HG02763 (cell line): ENCODE measurements around the gene NTRK2.
A peak's percentile ranks its signal among the peaks of the same experiment; 100 is the strongest.

ENCODE experiments used
- ATAC-seq: cut with Tn5 transposase; IDR thresholded peaks from one replicate; pipeline ENCODE4 v1.9.1; 2021; ENCODE audit warnings: mild to moderate bottlenecking, moderate library complexity; ENCODE audit not compliant: unreplicated experiment

NTRK2 gene

DNA sequence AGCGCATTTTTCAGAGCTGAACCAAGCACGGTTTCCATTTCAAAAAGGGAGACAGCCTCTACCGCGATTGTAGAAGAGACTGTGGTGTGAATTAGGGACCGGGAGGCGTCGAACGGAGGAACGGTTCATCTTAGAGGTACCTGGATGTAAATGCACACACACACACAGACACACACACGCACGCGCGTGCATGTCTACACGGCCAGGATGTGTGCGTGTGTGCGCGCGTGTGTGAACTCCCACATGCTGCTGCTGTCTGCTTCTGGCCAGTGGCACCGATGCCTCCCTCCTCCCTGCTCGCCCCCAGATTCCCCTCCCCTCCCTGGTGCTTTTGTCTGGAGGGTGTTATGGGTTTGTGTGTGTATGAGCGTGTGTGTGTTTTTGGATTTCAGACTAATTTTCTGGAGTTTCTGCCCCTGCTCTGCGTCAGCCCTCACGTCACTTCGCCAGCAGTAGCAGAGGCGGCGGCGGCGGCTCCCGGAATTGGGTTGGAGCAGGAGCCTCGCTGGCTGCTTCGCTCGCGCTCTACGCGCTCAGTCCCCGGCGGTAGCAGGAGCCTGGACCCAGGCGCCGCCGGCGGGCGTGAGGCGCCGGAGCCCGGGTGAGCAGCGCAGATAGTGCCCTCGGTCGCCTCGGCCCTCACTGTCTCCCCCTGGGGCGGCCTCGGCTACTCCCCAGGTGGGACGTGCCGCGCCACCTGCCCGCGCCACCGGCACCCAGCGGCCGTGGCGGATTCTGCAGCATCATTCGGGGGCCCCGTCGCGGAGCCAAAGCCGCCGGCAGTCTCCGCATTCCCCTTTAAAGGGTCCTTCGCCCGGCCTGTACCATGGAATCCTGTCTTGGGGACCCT, at the start of gene NTRK2:
NTRK2 (plus strand) TSS at position 442 of the 850 bp plus-strand sequence. CDS start 1,020 bp downstream, outside the sequence.
- no peak for ATAC-seq

DNA sequence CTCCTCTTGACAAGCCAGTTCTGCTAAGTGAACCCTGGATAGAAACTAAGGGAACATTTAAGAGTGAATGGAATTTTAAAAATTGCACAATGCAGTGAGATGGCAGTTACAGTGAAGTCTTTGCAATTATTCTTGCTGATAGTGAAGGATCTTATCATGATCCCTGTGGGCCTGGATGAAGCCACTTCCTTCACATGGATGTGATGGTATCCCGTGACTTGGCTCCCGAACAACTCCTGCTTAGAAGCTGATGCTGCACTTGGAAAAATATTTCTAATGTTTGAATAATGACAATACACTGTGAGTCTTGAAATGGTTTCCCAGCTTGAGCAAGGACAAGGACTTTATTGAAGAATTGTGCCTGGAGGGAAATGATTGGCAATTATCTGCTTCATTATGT, 49.2 kb upstream of the NTRK2 start:
- no peak for ATAC-seq

DNA sequence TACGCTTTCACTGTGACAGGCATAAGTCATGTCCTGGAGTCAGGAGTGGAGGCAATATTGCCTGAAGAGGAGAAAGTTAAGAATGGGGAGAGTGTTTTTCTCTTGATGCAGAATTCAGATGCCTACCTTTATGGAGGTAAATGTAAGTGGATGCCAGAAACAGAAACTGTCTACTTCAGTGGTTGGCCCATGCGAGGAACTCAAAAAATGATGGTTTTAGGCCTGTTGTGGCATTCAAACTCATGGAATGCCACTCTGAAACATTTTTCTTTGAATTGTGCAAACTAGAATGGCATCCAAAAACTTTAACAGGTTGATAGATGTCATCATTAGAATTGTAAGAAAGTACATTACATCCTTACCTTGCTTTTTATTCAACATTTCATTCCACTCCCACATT, 47.7 kb upstream of the NTRK2 start:
- ATAC-seq = no peak

DNA sequence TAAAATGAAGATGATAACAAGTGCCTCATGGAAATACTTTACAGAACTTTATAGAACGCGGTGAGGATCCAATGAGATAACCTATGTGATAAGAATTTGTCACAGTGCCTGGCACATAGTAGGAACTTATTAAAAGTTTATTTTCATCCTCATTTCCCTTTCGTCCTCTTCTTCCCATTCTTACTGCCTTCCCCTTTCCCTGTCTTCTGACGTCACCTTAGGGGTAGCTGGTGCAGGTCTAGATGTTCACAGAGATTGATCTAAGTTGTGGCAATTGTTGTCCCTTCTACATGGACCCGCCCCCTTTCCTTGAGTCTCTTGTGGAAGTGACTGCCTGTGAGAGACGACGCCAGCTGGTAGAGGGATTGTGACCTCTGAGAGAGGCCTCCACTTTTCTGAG, 46.5 kb upstream of the NTRK2 start:
- ATAC-seq = no peak

DNA sequence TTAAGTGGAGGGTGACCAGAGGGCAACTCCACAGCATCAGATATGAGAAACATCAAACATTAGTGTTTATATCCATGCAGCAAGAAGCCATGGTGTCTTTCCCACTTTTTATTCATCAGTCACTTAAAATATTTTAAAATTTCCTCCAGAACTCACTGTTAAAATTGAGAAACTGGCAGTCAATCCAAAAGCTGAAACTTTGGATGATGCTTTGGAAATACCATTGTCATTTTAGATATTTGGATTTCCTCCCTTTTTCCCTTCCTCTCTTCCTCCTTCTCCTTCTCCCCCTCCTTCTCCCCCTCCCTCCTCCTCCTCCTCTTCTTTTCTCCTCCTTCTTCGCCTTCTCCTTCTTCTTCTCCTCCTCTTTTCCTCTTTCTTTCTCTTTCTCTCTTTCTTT, 33.1 kb upstream of the NTRK2 start:
- no peak for ATAC-seq

DNA sequence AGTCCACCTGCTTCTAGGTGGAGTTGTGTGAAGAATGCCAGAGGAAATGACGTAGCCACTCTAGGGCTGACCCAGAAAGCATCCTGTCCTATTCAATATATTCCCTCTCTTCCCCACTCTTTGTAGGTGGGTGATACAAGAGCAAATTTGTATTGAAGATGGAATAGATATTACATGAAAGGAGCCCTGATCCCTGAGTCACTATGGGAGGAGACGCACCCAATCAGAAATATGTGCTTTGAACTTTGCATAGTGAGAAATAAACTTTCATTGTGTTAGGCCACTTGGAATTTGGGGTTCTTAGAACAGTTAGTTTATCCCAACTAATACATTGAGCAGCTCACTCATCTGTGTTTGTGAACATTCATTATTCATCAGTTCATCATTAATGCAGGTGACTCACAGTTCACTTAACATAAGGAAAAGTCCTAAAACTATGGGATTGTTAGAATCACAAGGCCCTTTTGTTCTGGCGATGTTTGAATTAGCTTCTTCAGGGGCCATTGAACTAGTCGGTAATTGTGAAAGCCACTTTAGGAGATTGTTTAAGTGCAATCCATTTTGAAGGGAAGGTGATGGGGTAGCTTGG, 26.9 kb upstream of the NTRK2 start:
- no peak for ATAC-seq

DNA sequence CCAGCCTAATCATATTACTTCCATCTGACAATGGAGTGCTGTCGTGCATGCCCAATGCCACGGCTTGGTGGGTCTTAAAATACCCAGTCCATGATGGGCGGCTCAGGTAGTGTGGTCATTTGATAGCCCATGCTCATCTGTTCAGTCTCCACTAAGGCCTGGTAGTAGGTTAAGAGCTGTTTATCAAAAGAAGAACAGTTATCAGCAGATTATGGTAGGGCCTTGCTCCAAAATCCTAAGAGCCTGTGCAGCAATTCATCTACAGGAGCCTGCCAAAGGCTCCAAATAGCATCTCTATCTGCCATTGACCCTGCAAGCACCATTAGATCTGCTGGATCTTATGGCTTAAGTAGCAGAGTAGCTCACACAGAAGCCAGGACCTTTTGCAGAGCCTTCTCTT, 21.8 kb upstream of the NTRK2 start:
- no peak for ATAC-seq

DNA sequence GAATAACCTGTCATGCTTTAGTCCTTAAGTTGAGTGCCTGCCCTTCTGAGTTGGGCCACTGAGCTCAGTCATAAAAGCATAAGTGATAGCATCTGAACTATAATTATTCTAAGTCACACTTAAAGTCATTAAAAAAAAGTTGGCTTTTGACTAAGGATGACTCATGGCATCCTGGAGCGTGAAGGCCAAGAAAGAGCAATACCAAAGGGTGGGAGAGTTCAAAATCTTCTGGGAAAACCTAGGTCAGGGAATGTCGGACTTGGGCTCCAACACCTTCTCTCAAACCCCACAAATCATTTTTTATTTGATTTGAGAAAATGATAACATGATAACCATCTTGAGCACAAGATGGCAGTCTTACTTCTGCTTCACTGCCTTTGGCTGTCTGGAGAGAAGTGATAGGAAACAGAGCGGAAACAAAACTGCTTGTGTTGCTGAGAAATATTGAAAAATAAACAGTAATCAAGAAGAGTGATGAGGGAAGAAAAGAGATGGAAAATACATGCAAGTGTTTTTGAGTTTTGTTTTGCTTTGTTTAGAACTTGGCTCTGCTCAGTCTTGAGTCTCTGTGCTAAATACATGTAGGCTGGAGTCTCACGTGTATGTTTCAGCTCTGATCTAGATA, 16.9 kb upstream of the NTRK2 start:
- no peak for ATAC-seq

DNA sequence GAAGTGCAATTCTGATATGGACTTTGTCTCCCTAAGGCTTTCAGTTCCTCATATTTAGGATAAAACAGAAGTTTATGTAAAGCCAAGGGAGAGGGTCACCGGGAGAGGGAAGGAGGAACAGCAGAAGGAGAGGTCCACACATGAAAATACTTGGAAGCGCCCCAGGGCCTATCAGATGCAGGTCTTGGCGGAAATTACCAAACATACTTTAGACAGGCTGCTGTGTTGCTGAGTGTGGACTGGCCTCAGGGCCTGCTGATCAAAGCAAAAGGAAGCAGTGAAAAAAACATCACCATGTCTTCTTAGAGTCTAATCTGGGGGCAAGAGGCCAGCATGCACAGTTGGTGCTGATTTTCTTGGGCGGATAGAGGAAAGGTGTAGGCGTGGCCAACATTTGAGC, 14.1 kb upstream of the NTRK2 start:
- ATAC-seq = no peak

DNA sequence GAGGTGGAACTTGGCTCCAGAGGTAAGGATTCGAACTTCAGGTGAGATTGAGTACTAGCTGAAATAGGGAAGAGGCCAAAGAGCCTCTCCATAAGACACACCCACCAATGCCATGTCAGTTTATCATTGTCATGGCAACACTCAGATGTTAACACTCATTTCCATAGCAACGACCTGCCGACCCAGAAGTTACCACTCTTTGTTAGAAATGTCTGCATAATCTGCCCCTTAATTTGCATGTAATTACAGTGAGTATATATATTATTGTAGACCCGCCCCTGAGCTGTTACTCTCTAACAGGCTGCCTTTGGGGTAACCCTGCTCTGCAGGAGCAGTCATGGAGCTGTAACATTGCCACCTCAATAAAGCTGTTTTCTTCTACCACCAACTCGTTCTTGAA, 10.2 kb upstream of the NTRK2 start:
- ATAC-seq = no peak

DNA sequence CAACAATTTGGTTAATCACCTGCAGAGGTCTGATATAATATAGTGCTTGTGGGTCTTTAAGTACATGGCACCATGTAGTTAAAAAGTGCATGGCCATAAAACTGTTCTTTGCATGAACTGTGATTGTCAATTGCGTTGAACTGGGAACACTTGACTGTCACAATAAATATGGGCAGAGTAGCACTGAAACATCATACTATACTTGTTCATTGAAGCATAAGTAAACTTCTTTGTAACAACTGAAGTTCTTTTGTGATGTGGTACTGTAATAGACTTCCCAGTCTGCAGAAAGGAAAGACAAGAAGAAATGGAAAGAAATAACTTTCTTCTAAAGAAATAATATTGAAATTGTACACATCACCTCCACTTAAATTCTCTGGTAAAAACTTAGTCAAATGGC, 9.8 kb upstream of the NTRK2 start:
- ATAC-seq = no peak

DNA sequence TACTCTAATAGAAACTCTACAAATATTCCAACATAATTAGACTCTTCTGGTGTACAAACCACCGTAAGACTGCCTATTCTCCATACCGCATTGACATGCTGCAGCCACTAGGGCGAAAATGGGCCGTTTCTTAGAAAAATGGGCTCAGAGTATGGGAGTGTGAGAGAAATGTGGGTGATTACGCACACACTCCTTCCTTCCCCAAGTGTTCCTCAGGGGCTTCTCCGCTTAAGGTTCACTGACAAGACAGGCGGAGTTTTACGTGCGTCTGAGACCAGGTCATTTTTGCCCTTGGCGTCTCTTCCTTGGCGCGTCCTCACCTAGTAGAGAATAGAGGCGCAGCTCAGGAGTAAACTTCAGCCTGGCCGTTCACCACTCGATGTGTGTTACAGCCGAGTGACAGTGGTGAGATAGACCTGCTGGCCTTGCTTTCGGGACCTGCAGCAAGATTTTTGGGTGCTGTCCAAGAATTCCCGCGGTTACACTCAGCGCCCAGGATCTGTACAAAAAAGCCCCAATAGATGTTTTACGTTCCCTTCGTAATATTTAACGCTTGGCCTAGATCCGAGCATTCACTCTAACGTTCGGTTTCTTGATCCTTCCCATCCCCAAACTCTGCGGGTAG, 1.8 kb upstream of the NTRK2 start:
- ATAC-seq = peak; percentile 31

DNA sequence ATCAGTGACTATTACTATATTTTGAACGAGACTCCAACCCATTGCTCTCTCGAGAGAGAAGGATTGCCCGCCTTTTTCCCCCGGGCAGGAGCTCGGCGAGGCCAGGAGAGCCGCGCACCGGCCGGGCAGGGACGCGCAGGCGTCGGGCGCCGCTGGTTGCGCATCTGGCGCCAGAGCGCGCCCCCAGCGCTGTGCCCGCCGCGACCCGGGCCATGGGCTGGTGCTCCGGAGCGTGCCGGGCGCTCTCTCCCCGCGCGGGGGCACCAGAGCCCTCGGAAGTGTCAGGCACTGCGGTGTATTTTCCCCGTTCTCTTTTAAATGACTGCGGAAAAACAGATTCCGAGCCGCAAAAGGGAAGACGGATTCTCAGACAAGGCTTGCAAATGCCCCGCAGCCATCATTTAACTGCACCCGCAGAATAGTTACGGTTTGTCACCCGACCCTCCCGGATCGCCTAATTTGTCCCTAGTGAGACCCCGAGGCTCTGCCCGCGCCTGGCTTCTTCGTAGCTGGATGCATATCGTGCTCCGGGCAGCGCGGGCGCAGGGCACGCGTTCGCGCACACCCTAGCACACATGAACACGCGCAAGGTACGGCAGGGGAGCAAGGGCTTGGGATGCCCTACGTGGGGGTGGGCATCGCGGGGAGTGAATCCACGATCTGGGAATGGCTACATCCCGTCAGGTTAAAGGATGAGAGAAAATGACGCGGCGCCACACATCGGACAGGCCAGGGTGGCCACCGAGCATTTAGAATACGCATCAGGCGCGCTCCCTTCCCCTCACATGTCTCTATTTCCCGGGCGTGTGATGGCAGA, 1.1 kb upstream of the NTRK2 start:
- peak; percentile 75 for ATAC-seq

DNA sequence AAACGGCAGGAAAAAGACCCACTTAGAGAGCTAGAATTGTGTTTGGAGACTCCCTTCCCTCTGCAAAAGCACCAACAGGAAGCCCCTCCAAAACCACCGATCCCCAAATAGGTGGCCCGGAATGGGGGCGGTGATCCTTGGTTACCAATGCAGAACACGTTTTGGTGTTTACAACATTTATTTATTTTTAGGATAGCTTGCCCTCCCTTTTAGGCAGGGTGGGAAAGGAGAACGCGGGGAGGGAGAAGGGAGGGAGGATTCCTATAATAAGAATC, 579 bp upstream of the NTRK2 start:
- no peak for ATAC-seq

DNA sequence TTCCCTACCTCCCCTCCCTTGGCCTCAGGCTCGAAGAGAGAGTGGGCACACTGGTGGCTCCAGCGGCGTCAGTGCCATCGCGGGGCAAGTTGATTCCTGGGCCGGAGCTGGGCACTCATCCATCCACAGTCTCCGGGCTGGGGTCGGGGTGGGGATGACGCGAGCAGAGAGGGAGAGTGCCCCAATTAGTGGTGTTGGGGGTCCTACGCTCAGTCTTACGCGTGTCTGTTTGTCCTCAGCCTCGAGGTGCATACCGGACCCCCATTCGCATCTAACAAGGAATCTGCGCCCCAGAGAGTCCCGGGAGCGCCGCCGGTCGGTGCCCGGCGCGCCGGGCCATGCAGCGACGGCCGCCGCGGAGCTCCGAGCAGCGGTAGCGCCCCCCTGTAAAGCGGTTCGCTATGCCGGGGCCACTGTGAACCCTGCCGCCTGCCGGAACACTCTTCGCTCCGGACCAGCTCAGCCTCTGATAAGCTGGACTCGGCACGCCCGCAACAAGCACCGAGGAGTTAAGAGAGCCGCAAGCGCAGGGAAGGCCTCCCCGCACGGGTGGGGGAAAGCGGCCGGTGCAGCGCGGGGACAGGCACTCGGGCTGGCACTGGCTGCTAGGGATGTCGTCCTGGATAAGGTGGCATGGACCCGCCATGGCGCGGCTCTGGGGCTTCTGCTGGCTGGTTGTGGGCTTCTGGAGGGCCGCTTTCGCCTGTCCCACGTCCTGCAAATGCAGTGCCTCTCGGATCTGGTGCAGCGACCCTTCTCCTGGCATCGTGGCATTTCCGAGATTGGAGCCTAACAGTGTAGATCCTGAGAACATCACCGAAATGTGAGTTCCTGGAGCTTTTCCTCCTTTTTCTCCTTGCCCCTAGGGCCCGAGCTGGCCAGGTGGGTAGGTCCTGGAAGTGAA, 861 bp downstream of the NTRK2 start:
- no peak for ATAC-seq

DNA sequence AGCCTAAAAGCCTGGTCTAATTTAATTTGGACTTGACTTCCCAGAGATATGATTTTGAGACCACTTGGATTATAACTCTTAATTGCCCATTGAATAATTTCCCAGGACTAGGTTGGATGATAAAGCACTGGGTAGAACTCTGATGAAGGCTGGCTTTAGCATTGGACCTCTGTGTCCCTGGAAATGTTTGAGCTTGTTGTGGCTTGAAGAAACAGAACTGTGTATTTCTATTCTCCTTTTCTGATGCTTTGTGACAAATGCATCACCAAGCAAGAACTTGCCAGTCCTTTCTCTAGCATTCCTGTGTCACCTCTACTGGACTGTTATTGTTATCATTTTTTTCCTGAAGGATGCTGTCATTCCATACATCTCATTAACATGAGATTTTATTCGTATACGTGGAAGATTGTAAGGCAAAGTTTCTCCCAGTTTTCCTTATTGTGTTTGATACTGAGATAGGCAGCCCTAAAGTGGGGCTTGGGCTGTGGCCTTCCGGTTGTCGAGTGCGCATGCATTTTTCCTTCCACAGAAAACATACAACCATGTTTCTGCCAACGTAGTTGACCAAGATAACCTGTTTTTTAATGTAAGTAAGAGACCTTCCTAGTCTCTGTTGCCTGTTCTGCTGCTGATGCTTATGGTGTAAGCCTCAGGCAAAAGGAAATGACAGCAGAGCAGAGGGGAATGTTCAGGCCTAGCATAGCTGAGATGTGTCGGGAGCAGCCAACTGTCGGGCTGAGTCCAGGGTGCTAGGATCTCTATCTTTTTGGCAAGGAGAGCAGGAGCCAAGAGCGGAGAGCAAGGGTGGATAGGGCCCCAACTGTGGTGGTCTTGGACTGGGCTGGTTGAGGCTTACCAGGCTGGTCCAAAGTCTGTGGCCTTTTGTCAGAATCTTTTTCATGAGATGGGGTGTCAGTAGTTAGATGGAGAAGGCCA, 2.3 kb downstream of the NTRK2 start:
- ATAC-seq = no peak

DNA sequence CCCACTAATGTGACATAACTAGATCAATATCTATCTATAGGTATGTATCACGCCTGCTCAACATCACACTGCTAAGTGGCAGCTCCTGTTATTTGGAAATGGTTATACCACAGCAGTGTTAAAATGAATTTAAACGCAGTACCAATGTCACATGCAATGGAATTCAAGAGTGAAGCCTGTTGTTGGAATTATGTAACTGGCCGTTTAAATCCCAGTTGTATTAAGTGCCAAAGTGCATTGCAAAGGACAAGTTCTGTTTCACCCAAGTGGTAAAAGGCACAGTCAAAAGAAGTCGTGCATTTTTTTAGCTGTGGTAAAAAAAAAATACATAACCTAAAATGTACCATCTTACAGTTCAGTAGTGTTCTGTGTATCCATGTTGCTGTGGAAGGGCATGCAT, 4.3 kb downstream of the NTRK2 start:
- ATAC-seq = no peak

DNA sequence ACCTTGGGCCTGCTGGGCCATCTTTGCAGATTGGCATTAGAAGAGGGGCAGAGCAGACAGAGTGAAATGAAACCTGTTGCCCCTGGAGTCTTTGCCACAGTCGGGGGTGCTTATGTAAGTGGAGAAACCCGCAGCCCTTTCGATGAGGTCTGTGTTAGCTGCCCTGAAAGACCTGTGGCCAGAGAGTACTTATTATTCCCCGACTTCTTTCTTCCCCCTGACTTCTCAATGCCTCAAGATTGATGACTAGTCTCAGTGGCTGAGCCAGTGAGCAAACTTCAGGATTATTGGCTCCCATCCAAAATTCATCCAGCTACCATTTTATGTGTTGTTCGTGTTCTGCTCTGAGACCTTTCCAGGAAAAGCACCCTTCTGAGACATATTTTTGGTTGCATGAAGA, 7.6 kb downstream of the NTRK2 start:
- ATAC-seq = no peak

DNA sequence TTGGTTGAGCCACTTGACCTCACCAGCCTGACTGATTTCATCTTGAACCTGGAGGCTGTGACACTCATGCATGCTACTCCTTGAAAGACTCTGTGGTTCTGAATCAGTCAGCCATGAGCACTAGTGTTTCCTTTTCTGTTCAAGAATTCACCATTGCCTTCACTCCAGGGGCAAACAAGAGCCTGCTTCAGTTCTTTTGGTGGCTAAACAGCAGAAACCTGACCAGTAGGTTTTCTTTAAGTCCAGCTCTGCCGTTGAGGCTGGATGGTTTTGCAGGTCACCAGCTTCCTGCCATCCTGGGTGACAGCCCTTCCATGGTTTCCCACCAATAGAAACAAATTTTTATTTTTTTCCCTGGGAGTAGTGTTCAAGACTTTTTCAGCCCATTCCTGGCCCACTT, 10.0 kb downstream of the NTRK2 start:
- no peak for ATAC-seq
